H1 (cell line): ENCODE data around the gene RAVER2. TPM values are rescaled to one million over a fixed set of nuclear protein-coding genes. Genes with fewer than 3 reads are reported as not detected.

Experiments used
- CHD7 ChIP-seq: fragments of 300-600 bp; sonication (generic); IDR thresholded peaks from 2 replicates; pipeline ENCODE4 v1.7.1; 2012; ENCODE audit warnings: low read length, moderate library complexity, mild to moderate bottlenecking, inconsistent platforms; ENCODE audit not compliant: insufficient replicate concordance
- CREB1 ChIP-seq: IDR thresholded peaks from 2 replicates; pipeline ENCODE4 v1.6.1; 2012; ENCODE audit warnings: inconsistent platforms
- CTBP2 ChIP-seq: IDR thresholded peaks from 2 replicates; pipeline ENCODE4 v1.7.0; 2011; ENCODE audit warnings: borderline replicate concordance, mild to moderate bottlenecking, moderate library complexity, mixed read lengths, low read length; ENCODE audit not compliant: insufficient read depth, insufficient read length
- KDM5A ChIP-seq: fragments of 200-600 bp; IDR thresholded peaks from 2 replicates; pipeline ENCODE4 v1.7.1; 2012; ENCODE audit warnings: mild to moderate bottlenecking, low read length, inconsistent platforms, mixed read lengths
- POU5F1 ChIP-seq: IDR thresholded peaks from 2 replicates; pipeline ENCODE4 v1.6.1; 2011; ENCODE audit warnings: low read depth, mild to moderate bottlenecking, low read length, moderate library complexity
- RBBP5 ChIP-seq: IDR thresholded peaks from 2 replicates; pipeline ENCODE4 v1.7.1; 2012; ENCODE audit warnings: low read depth, mild to moderate bottlenecking, inconsistent platforms, low read length, moderate library complexity, borderline replicate concordance
- SAP30 ChIP-seq: fragments of 300-600 bp; sonication (generic); IDR thresholded peaks from 2 replicates; pipeline ENCODE4 v1.7.1; 2012; ENCODE audit warnings: low read length, moderate library complexity, mild to moderate bottlenecking, inconsistent platforms; ENCODE audit not compliant: insufficient read depth, insufficient replicate concordance
- TBP ChIP-seq: IDR thresholded peaks from 2 replicates; pipeline ENCODE4 v1.6.1; 2011; ENCODE audit warnings: low read depth, low read length, improper control_type of control experiment
- ZNF274 ChIP-seq: IDR thresholded peaks from 2 replicates; pipeline ENCODE4 v1.7.0; 2012; ENCODE audit warnings: low read length, borderline replicate concordance; ENCODE audit errors: extremely low read depth
- polyA plus RNA-seq, 7 experiments: library from polyadenylated mRNA; depleted of rRNA in 3 of 7; stranded (reverse) in 5 of 7; unstranded in 2 of 7; fragments of >200 nt in 5 of 7; fragments of 200-250 nt in 2 of 7; gene quantifications; 1 replicate in 5 of 7; 2 replicates in 1 of 7; 4 replicates in 1 of 7; pipeline versions ENCODE4 v1.2.1 to v1.2.3, GENCODE V29; 2011 to 2013; ENCODE audit warnings: missing spikeins in 2 of 7, mixed read lengths in 2 of 7
- total RNA-seq: library from RNA; stranded (reverse); fragmentation: NEBNext Ultra II Directional; extraction: Animal tissue kit (Norgen Biotek cat#: 25700); gene quantifications from 2 replicates; pipeline ENCODE4 v1.2.1, GENCODE V29; 2021

RAVER2 gene
- total and polyA plus RNA-seq, 2 of the 8 experiments (the other 6 are each of a cell fraction or from before 2014, with no cell fraction given), result 10.5 to 19.5 TPM

- TF ChIP-seq RBBP5 (no peak), CREB1 (no peak), TBP (no peak), POU5F1 (no peak), SAP30 (no peak), ZNF274 (no peak), KDM5A (no peak), CHD7 (no peak), CTBP2 (no peak)
Observed at GRCh38 chr1:64769482-64769881, 24.6 kb downstream of the RAVER2 start (continued).
